T-helper 9 cell (primary cell): Measurements from ENCODE around the gene KRTAP25-1.

Source experiments
- DNase-seq: peaks from one replicate; pipeline ENCODE4 v3.0.0-alpha.2; 2020
- total RNA-seq, 2 donors: gene quantifications; one replicate each; lab custom pipeline; 2026; lab: John Stamatoyannopoulos, UW

Gene KRTAP25-1, protein sequence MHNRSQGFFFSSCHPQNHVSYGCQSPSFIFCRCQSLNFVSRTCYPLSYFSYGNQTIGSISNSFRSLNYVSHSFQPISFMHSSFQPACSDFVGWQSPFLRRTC
- total RNA-seq: 0 reads per million in 2 donors

GRCh38 chr21:30289215-30289614 is at the start of gene KRTAP25-1:
Gene KRTAP25-1, minus strand, starts transcription at chr21:30289514. Its CDS starts 24 bp downstream, at chr21:30289490.
- DNase-seq: no peak

DNA sequence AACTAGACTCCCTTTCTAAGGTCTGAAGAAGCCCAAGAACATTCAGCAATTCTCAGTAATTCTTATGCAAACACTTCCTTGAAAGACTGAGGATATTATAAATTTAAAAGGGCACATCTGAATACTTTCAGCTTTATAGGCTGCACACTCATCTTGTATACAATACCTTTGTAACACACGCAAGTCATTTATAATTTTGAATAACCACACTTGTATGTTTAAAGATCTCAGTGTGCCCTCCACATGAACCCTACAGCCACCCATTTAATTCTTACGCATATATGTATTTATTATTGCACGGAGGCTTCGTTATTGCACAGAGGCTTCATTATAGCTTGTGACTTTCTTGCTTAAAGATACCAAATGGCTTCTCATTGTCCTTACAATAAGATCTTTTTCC is 49.4 kb upstream of the KRTAP25-1 start:
- no peak for DNase-seq

DNA sequence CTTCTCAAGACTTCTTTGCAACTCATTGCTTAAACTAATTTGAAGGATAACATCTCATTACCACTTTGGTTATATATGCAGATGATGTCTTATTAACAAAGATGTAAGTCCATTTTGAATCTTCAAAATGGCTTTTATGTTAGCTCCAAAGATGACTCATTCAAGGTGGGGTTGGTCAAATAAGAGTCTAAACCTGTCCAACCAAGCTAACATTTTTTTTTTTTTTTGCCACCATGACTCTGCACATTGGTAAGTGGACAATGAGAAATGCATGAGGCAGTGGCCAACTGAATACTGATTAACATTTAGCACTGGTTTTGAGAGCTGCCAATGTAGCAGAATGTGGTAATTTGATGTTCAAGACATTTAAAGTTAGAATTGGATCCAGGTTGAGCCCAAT is 48.5 kb upstream of the KRTAP25-1 start:
- DNase-seq: no peak

- DNase-seq: no peak
These were observed 48.0 kb upstream of the KRTAP25-1 start, which contains the start of gene KRTAP27-1 for GRCh38 chr21:30337276-30337744. Gene KRTAP27-1, minus strand, starts transcription at chr21:30337694. Its CDS starts 26 bp downstream, at chr21:30337668.

DNA sequence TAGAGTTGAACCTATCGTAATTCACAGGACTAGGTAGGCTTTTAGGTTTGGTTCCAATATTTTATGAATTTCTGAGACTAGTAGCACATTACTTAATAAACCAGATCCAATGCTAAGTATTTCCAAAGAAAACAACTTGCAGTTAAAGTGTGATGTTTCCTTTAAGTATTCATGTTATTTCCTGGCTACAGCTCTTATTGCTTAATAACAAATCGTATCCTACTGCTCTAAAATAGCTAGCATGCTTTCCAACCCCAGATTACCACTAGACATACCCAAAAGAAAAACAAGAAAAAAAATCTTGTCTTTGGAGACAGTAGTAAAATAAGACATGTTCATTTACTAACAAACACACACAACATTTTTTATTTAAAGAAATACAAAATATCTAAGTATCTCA is 47.3 kb upstream of the KRTAP25-1 start:
- no peak for DNase-seq

DNA sequence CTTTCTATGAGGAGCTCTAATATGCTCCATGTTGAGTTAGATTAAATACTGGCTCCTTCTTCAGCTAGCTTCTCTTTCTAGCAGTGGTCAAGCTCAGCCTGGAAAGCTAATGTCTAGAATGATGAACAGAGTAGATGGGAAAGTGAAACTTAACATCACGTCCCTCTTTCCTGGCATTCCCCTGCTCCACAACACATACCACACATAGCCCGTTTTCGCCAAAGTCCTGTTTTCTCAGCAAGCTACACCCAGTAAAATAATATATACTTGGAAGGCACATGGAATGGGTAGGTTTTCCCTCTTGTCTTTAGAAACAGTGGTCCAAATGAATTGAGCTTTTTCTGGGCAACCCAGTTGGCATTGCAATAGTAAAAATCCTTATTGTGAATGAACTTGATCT is 44.4 kb upstream of the KRTAP25-1 start:
- DNase-seq: no peak

DNA sequence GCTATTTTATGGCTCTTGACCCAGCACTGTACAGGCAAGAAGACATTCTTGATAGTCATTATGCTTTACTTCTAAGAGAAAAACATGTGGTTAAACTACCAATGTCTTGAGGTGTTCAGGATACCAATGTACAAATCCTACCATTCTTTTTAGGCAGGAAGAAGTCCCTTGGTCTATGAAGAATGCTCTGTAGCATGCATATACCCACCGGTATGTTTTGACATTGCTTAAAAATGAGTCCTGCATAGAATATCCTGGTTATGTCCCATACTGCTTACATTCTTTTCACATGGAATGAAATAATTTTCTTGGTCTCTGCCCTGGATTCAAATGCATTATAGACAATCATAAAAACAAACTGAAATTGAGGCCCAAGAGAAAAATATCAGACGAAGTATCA is 43.4 kb upstream of the KRTAP25-1 start:
- DNase-seq: no peak

DNA sequence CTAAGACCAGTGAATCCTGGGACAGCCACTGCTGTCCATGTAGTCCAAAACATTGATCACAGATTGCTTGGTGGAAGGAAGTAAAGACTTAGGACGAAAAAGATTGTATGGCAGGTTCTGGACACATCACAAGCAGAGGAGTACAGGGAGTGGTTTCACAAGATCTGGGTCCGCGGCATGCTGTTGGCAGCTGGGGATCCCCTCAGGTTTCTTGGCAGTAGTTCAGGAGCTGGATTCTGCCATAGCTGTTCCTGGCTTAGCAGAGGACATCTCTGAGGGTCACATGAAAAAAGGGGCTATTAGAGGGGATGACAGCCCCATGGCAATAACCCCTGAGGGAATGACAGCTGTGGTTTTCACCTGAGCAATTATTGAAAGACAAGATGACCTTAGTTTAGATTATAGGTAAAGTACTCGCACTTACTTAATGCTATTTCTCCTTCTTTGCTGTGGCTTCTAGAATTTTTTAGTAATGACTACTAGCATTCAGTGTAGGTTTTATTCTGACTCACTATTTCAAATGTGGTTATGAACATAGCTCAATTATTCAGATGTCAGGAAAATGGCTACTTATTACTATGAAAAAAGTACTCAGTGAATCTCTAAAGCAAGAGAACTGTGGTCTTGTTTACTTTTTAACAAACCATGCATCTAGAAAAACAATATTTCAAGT is 40.0 kb upstream of the KRTAP25-1 start:
- DNase-seq: no peak

DNA sequence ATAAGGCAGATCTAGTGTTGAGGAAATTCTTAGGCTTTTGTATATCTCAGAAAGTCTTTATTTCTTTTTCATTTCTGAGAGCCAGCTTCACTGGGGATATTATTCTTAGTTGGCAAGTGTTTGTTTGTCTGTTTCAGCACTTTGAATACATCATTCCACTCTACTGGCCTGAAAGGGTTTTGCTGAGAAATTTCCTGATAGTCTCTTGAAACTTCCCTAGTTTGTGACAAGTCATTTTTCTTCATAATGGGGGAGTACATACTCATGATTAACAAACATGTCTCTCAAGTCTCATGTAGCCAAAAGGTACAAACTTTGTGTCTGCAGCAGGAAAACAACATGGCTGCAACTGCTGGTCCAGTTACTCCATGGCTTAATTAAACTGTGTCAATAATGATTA is 37.1 kb upstream of the KRTAP25-1 start:
- no peak for DNase-seq

DNA sequence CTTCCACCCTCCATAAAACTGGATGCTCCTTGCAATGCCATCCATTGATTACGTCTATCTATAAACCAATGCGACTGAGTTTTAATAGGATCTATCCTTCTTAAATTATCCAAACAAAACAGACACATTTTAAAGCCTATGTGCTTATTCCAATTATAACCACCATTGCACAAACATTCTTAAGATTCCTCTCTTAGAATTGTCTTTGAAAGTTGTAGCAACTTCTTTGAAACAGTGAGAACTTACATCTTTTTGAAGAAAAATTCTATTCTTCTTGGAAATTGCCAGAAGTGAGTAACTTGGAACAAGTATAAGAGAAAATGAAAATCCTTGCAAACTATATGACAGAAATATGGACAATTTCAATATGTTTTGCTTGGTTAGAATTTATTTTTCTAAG is 30.9 kb upstream of the KRTAP25-1 start, which contains the start of gene KRTAP26-1:
TSS of gene KRTAP26-1 (minus strand) at position 101 of the 400 bp plus-strand sequence. CDS start 280 bp downstream, outside the sequence.
- no peak for DNase-seq

DNA sequence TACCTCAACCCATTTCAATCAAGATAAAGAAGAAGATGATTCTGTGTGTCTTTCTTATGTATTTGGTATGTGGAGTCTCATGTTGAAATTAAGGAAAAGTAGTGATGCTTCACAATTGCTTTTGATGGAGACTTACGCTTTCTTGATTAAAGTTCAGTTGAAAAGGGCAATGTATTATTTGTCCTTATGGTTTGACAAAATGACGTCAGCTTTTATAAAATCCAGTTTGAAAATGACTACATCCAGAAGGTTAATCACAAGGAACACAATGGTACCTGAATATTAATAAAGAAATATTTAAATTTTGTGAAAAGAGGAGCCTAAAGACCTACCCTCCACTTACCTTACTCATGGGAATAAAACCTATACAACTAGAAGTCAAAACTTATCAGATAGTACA is 26.4 kb upstream of the KRTAP25-1 start:
- DNase-seq: no peak

DNA sequence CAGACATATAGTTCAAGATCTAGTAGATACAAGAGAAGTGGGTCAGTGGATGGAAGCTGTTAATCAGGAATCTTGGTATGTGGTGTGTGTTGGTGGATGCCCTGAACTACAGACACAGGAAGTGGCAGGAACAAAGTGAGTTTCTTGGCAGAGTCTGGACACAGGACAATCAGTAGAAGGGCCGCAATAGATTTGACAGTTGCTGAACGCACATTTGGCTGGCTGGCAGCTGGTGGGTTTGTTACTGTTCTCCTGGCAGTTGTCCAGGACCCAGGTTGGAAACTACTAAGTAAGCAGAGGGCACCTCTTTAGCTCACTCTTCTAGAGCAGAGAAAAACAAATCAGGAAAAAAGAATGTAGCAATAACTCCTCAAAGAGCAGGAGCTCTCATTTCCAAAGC is 17.6 kb upstream of the KRTAP25-1 start:
- no peak for DNase-seq

- no peak for DNase-seq
These were observed 15.8 kb upstream of the KRTAP25-1 start for GRCh38 chr21:30305136-30305535.

- DNase-seq: no peak
These were observed 6.5 kb downstream of the KRTAP25-1 start, which contains the start of gene KRTAP24-1 for GRCh38 chr21:30282850-30283249. Gene KRTAP24-1, minus strand, starts transcription at chr21:30282950. Its CDS starts 18 bp downstream, at chr21:30282932.

DNA sequence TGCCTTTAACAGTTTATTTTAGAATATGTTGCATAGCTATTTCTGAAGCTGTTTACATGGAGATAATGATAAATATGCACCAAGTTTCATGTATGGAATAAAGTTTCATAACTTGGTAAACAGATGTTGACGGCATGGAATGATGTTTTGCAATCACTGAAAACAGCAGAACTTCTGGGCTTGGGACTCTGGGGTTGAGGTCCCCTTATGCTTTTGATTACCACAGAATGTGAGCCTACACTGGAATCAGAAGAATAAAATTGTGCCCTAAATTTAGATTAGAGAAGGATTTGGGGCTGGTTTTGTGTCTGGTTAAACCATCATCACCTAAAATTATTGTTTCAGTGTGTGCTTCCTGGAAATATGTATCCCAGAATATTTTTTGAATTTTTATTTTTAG is 17.7 kb downstream of the KRTAP25-1 start:
- DNase-seq: no peak

DNA sequence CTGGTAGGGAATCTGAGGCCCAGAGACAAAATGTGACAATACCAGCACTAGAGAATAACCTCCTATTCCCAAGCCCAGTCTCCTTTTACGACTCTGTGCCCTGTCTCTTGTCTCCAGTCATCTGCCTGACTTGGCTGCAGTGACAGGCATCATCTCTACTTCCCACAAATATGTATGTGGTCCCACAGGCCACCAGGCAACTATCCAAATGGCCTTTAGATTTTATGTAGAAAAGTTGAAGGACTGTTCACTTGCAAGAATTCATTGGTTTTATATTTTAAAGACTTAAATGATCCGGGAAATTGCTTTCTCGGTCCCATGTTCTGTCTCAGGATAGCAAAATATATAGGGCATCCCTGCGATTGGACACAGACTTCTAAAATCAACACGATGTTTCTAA is 18.2 kb downstream of the KRTAP25-1 start:
- no peak for DNase-seq

DNA sequence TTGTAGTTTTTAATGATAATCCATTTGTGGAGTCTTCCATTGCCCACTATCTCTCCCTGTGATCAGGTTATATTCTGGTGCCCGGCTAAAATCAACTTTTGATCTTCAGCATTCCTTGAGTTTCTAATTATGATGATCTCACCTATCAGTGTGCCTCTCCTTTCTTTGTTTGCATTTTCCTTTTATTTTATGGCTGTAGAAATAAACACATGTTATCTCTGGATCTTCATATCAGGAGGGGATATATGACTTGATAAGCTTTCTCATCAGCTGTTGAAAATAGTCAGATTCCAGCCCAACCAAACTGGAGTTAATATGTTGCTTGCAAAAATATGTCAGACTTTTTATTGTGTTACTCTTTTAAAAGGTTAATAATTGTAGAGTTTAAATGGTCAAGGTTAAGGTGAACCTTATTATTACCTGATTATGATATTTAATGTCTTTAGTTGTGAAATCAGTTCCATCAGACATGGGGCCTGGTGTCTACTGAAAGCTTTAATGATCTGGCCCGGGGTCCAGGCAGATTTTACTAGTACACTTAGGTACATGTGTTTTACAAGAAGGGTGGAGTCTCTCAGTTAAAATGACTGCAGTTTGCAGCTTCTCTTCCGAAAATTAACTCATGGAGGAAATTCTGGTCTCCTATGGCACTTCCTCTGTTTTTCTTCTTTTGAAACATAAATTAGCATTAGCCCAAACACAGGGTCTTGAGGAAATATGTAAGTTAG is 19.3 kb downstream of the KRTAP25-1 start:
- no peak for DNase-seq

GRCh38 chr21:30268608-30269197 is 20.6 kb downstream of the KRTAP25-1 start:
- no peak for DNase-seq

GRCh38 chr21:30257773-30258172 is 31.5 kb downstream of the KRTAP25-1 start:
- no peak for DNase-seq

- no peak for DNase-seq
These were observed 33.2 kb downstream of the KRTAP25-1 start for GRCh38 chr21:30256100-30256499.

GRCh38 chr21:30255679-30256078 is 33.6 kb downstream of the KRTAP25-1 start:
- no peak for DNase-seq

DNA sequence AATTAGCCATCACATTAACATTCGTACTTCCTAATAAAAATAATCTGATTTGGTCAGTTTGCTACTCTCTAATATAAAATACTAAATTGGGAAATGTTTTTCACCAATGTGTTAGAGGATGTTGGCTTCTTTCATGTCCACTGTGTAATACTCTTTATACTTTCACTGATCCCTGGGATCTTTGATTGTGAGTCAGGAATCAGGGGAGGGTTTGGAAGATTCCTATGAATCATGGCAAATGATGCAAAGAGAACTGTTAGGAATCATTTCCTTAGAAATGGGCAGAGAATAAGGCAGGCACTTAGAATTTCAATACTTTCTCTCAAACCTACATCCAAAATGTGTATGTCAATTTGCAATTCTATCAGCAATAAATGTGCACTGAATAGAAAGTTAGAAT is 37.5 kb downstream of the KRTAP25-1 start:
- DNase-seq: no peak

GRCh38 chr21:30249936-30250335 is 39.4 kb downstream of the KRTAP25-1 start:
- no peak for DNase-seq
